WTC11 (cell line): ENCODE measurements around the gene CMTM2.

Experiments
- CTCF ChIP-seq: fragments of 200-600 bp; IDR thresholded peaks from 2 replicates; pipeline ENCODE4 v1.8.0; 2022; ENCODE audit warnings: antibody characterized with exemption
- ELF4 ChIP-seq: sonication (generic); formaldehyde crosslinking; IDR thresholded peaks from 2 replicates; pipeline ENCODE4 v1.8.1; 2022; ENCODE audit warnings: low read depth, mild to moderate bottlenecking, moderate library complexity, missing genetic modification reagents
- NR3C1 ChIP-seq: sonication (generic); formaldehyde crosslinking; conservative IDR thresholded peaks from 2 replicates; pipeline ENCODE4 v1.8.1; 2023; ENCODE audit warnings: low read depth, mild to moderate bottlenecking, missing genetic modification reagents
- SP1 ChIP-seq: sonication (generic); formaldehyde crosslinking; conservative IDR thresholded peaks from 2 replicates; pipeline ENCODE4 v1.8.1; 2022; ENCODE audit warnings: missing genetic modification reagents
- TCF7 ChIP-seq: sonication (generic); formaldehyde crosslinking; IDR thresholded peaks from 2 replicates; pipeline ENCODE4 v1.8.0; 2022; ENCODE audit warnings: mild to moderate bottlenecking, low read depth, missing genetic modification reagents, moderate library complexity
- ZBTB21 ChIP-seq: sonication (generic); formaldehyde crosslinking; IDR thresholded peaks from 2 replicates; pipeline ENCODE4 v1.8.1; 2023; ENCODE audit warnings: mild to moderate bottlenecking, missing genetic modification reagents, borderline replicate concordance
- ZNF138 ChIP-seq: sonication (generic); formaldehyde crosslinking; conservative IDR thresholded peaks from 2 replicates; pipeline ENCODE4 v1.8.1; 2022; ENCODE audit warnings: mild to moderate bottlenecking, moderate library complexity, missing genetic modification reagents
- ZNF263 ChIP-seq: sonication (generic); formaldehyde crosslinking; IDR thresholded peaks from 2 replicates; pipeline ENCODE4 v1.8.1; 2022; ENCODE audit warnings: low read depth, mild to moderate bottlenecking, moderate library complexity, missing genetic modification reagents
- TF ChIP-seq, protein P1 (sequence below): sonication (generic); formaldehyde crosslinking; IDR thresholded peaks from 2 replicates; pipeline ENCODE4 v1.8.1; 2023; ENCODE audit warnings: mild to moderate bottlenecking, missing genetic modification reagents, moderate library complexity

DNA sequence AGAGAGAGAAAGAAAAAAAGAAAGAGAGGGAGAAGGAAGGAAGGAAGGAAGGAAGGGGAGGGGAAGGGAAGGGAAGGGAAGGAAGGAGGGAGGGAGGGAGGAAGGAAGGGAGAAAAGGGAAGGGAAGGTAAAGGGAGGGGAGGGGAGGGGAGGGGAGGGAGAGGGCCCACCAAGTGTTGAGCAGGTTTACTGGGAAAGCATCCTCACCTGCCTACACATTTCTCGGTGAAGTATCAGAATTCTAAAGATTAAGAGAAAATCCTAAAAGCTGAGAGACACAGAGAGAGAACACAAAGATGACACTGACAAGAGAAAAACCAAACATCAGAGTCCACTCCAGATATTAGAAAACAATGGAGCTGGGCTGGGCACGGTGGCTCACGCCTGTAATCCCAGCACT is 13.0 kb downstream of the CMTM2 start:
- TF ChIP-seq NR3C1 (CRISPR knock-in tag) (no peak), ZNF263 (CRISPR knock-in tag) (no peak), ZNF138 (no peak), ELF4 (CRISPR knock-in tag) (no peak), TCF7 (CRISPR knock-in tag) (no peak), CTCF (no peak), SP1 (no peak), ZBTB21 (CRISPR knock-in tag) (no peak)
- TF ChIP-seq, protein P1, sequence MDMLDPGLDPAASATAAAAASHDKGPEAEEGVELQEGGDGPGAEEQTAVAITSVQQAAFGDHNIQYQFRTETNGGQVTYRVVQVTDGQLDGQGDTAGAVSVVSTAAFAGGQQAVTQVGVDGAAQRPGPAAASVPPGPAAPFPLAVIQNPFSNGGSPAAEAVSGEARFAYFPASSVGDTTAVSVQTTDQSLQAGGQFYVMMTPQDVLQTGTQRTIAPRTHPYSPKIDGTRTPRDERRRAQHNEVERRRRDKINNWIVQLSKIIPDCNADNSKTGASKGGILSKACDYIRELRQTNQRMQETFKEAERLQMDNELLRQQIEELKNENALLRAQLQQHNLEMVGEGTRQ (CRISPR knock-in tag), result no peak
